Measurements from ENCODE around the gene TMEM30B.

The TMEM30B gene

GRCh38 chr14:61300209-61300608 lies 19.1 kb upstream of the TMEM30B start:
- no peak for DNase-seq (ENCODE audit: low spot score)
- peak; percentile 68 for FAIRE-seq

GRCh38 chr14:61298824-61299223 lies 17.7 kb upstream of the TMEM30B start:
- FAIRE-seq (peak; percentile 78), DNase-seq (ENCODE audit: low spot score) (no peak)

- no peak for DNase-seq (ENCODE audit: low spot score)
- no peak for FAIRE-seq
Observed at GRCh38 chr14:61297581-61297980, 16.4 kb upstream of the TMEM30B start.

GRCh38 chr14:61296719-61297502 lies 15.8 kb upstream of the TMEM30B start:
- FAIRE-seq, result peak; percentile 77
- peak; percentile 64 for DNase-seq (ENCODE audit: low spot score)

GRCh38 chr14:61296151-61296550 lies 15.0 kb upstream of the TMEM30B start:
- no peak for DNase-seq (ENCODE audit: low spot score)
- peak; percentile 82 for FAIRE-seq

- FAIRE-seq, result peak; percentile 13
Observed at GRCh38 chr14:61290701-61291100, 9.6 kb upstream of the TMEM30B start.

GRCh38 chr14:61288720-61289119 lies 7.6 kb upstream of the TMEM30B start:
- FAIRE-seq (peak; percentile 87), DNase-seq (ENCODE audit: low spot score) (no peak)

More at GRCh38 chr14:61290701-61291100, 9.6 kb upstream of the TMEM30B start:
- no peak for DNase-seq (ENCODE audit: low spot score)

- FAIRE-seq (no peak), DNase-seq (ENCODE audit: low spot score) (no peak)
Observed at GRCh38 chr14:61288228-61288627, 7.1 kb upstream of the TMEM30B start.

- DNase-seq (ENCODE audit: low spot score) (no peak), FAIRE-seq (peak; percentile 91)
Observed at GRCh38 chr14:61287196-61287595, 6.1 kb upstream of the TMEM30B start.

GRCh38 chr14:61285364-61285763 lies 4.2 kb upstream of the TMEM30B start:
- DNase-seq (ENCODE audit: low spot score), result no peak
- no peak for FAIRE-seq

GRCh38 chr14:61284001-61284400 lies 2.9 kb upstream of the TMEM30B start:
- DNase-seq (ENCODE audit: low spot score) (no peak), FAIRE-seq (no peak)

- DNase-seq (ENCODE audit: low spot score) (no peak), FAIRE-seq (no peak)
Observed at GRCh38 chr14:61282746-61283145, 1.6 kb upstream of the TMEM30B start.

- DNase-seq (ENCODE audit: low spot score) (no peak), FAIRE-seq (no peak)
Observed at GRCh38 chr14:61281948-61282275, 774 bp upstream of the TMEM30B start.

GRCh38 chr14:61280526-61281185 lies 482 bp downstream of the TMEM30B start:
- DNase-seq (ENCODE audit: low spot score), result no peak
- FAIRE-seq, result peak; percentile 35

- FAIRE-seq (no peak), DNase-seq (ENCODE audit: low spot score) (no peak)
Observed at GRCh38 chr14:61280092-61280525, 1.0 kb downstream of the TMEM30B start.

- no peak for DNase-seq (ENCODE audit: low spot score)
- peak; percentile 79 for FAIRE-seq
Observed at GRCh38 chr14:61279082-61279481, 2.1 kb downstream of the TMEM30B start.

GRCh38 chr14:61277784-61278183 lies 3.4 kb downstream of the TMEM30B start:
- FAIRE-seq, result no peak
- DNase-seq (ENCODE audit: low spot score), result no peak

GRCh38 chr14:61277232-61277631 lies 3.9 kb downstream of the TMEM30B start:
- FAIRE-seq (no peak), DNase-seq (ENCODE audit: low spot score) (no peak)

GRCh38 chr14:61271552-61271951 lies 9.6 kb downstream of the TMEM30B start:
- no peak for DNase-seq (ENCODE audit: low spot score)
- FAIRE-seq, result peak; percentile 72

GRCh38 chr14:61270714-61271113 lies 10.4 kb downstream of the TMEM30B start:
- no peak for DNase-seq (ENCODE audit: low spot score)
- FAIRE-seq, result peak; percentile 30

- FAIRE-seq (peak; percentile 98), DNase-seq (ENCODE audit: low spot score) (peak; percentile 85)
Observed at GRCh38 chr14:61269321-61270083, 11.6 kb downstream of the TMEM30B start.

- FAIRE-seq (no peak), DNase-seq (ENCODE audit: low spot score) (no peak)
Observed at GRCh38 chr14:61268812-61269211, 12.3 kb downstream of the TMEM30B start.
